ENCODE measurements around the gene ZKSCAN4.

Gene ZKSCAN4

GRCh38 chr6:28252009-28252975 is at the start of gene ZKSCAN4:
TSS of gene ZKSCAN4 (minus strand) at chr6:28252269. CDS start at chr6:28251980, 289 bp downstream.
- DNase-seq (ENCODE audit: low spot score), result peak; percentile 93

DNA sequence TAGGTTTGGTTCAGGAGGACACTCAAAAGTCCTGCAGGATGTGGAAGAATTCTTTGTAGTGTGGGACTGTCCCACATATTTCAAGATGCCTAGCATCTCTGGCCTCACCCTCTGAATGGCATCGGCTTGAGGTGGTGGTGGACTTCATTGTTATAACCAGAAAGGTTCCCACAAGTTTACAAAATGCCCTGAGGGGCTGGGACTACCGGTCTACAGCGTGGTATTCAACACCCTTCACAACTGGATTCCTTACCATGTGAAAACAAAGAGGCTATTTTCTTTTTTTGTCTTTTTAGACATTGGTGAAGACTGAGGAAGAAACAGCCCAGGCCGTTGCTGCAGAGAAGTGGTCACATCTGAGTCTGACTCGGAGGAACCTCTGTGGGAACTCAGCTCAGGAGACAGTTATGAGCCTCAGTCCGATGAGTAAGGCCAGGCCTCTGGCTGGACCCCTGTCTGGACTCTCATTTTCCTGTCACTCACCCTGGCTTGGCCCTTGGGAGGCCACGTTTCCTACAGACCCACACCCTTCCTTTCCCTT is 44.5 kb upstream of the ZKSCAN4 start:
- no peak for DNase-seq (ENCODE audit: low spot score)

- DNase-seq (ENCODE audit: low spot score), result no peak
Measured at GRCh38 chr6:28295326-28295725, 43.3 kb upstream of the ZKSCAN4 start.

GRCh38 chr6:28291573-28291972 is 39.5 kb upstream of the ZKSCAN4 start:
- DNase-seq (ENCODE audit: low spot score), result no peak

- DNase-seq (ENCODE audit: low spot score), result no peak
Measured at GRCh38 chr6:28282926-28283325, 30.9 kb upstream of the ZKSCAN4 start.

- DNase-seq (ENCODE audit: low spot score), result peak; percentile 93
Measured at GRCh38 chr6:28281288-28282064, 29.4 kb upstream of the ZKSCAN4 start, which contains the start of gene PGBD1. TSS of gene PGBD1 (plus strand) at chr6:28281572. CDS start at chr6:28283814, 2,242 bp downstream.

DNA sequence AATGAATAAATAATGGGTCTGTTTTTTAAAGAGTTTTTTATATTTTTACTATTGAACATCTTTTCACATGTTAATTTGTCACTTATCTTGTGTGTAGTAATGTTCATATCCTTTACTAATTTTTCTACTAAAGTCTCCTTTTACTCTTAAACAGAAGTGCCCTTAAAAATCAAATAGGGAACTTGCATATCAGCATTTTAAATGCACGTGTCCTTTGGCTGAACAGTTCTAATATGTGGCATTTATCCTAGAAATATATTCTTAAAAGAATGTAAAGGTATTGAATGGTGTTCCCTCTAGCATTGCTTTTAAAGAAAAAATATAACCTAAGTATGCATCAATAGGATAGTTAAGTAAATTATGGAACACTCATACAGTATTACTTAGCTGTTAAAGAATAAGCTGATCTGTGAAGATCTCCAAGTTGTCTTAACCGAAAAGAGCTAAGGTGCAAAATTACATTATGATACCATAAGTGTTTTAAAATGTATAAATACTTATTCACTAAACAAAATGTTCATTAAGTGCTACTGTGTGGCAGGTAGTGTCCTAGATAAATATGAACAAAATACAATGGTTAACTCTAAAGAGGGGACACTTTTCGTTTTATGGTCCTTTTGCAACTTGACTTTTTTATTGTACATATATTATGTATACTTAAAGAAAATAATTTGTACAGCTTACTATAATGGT is 28.7 kb upstream of the ZKSCAN4 start:
- no peak for DNase-seq (ENCODE audit: low spot score)

DNA sequence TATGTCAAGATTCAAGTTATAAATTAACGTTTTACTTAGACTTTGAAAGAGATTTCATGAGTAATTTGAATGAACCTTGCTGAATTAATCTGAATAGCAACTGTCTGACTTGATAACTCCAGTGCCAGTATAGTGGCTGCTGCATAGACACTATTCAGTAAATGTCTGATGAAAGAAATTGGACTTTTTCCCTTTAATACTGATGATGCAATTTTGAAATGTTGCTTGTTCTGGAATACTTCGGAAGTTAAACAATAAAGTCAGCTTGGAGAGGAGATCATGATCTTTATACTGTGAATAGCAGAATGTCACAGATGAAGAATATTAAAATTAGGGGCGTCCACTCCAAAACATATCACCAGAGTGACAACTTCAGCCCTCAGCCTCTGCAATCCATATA is 25.7 kb upstream of the ZKSCAN4 start:
- no peak for DNase-seq (ENCODE audit: low spot score)

GRCh38 chr6:28274888-28275287 is 22.8 kb upstream of the ZKSCAN4 start:
- DNase-seq (ENCODE audit: low spot score), result no peak

DNA sequence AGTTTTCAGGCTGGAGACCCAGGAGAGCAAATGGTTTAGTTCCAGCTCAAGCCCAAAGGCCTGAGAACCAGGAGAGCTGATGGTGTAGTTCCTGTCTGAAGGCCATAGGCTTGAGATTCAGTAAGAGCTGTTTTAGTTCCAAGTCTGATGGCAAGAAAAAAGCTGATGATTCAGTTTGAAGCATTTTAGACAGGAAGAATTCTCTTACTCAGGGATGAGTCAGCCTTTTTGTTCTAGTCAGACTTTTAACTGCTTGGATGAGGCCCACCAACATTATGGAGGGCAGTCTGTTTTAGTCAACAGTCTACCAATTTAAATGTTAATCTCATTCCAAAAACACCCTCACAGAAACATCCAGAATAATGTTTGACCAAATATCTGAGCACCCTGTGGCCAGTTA is 17.4 kb upstream of the ZKSCAN4 start:
- peak; percentile 77 for DNase-seq (ENCODE audit: low spot score)

GRCh38 chr6:28267695-28268059 is 15.6 kb upstream of the ZKSCAN4 start:
- DNase-seq (ENCODE audit: low spot score), result no peak

GRCh38 chr6:28266962-28267694 is 15.1 kb upstream of the ZKSCAN4 start, which contains the start of gene ZSCAN26:
TSS of gene ZSCAN26 (plus strand) at chr6:28267143. CDS start at chr6:28271920, 4,777 bp downstream.
- DNase-seq (ENCODE audit: low spot score), result peak; percentile 87

- no peak for DNase-seq (ENCODE audit: low spot score)
Measured at GRCh38 chr6:28266563-28266961, 14.5 kb upstream of the ZKSCAN4 start.

GRCh38 chr6:28264834-28265401 is 12.8 kb upstream of the ZKSCAN4 start:
- DNase-seq (ENCODE audit: low spot score), result no peak

DNA sequence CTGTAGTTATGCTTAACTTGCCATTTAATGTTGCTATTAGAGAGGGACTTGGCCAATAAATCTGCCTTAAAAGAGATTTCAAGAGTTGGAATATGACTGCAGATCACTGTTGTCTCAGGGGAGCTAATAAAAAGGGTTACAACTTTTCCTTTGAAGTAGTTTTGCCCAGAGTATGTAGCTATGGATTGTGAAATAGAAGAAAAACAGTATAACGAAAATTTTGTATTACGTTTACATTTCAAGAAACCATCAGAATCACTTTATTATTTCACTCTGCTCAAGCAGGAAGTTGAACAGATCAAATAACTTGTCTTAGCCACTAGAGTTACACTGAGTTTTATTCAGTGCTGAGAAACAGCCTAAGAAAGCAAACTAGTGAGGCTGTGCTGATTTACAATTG is 11.9 kb upstream of the ZKSCAN4 start:
- no peak for DNase-seq (ENCODE audit: low spot score)

DNA sequence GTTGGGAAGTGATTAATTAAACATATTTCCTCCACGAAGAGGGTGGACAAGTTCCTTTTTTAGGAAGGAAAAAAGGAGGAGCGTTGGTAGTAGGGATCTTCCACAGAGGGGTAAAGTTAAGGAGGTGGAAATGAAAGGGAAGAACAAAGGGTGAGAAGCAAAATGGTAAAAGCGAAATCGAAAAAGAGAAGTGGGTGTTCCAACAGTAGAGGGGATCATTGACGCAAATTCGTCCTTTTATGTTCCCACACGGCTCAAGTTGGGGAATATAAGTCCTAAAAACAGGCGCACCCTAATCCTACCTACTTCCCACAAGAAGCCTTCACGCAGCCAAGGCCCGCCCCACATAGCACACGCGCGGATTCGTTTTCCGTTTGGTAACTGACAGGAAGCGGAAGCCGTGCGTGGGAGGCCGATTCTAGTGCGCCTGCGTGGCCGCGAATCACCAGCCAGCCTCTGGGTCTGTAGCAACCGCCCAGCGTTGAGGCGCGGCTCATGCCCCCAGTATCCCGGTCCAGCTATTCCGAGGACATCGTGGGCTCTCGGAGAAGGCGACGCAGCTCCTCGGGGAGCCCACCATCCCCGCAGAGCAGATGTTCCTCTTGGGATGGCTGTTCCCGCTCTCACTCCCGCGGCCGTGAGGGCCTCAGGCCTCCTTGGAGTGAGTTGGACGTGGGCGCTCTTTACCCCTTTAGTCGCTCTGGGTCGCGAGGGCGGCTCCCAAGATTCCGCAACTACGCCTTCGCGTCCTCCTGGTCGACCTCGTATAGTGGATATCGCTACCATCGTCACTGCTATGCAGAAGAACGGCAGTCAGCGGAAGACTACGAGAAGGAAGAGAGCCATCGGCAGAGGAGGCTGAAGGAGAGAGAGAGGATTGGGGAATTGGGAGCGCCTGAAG is 7.1 kb upstream of the ZKSCAN4 start, which contains the start of gene NKAPL:
Gene NKAPL (plus strand): TSS at position 421 of the 901 bp plus-strand sequence. CDS start 75 bp downstream, at position 496.
- DNase-seq (ENCODE audit: low spot score), result peak; percentile 66

DNA sequence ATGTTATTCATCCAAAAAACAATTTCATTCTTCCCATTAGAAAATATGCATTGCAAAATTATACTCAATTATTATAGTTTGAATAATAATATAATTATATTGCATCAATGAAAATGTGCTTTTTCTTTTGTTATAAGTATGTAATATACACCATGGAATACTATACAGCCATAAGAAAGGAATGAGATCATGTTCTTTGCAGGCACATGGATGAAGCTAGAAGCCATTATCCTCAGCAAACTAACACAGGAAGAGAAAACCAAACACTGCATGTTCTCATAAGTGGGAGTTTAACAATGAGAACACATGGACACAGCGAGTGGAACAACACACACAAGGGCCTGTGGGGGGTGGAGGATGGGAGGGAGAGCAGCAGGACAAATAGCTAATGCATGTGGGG is 5.0 kb upstream of the ZKSCAN4 start:
- DNase-seq (ENCODE audit: low spot score), result no peak

DNA sequence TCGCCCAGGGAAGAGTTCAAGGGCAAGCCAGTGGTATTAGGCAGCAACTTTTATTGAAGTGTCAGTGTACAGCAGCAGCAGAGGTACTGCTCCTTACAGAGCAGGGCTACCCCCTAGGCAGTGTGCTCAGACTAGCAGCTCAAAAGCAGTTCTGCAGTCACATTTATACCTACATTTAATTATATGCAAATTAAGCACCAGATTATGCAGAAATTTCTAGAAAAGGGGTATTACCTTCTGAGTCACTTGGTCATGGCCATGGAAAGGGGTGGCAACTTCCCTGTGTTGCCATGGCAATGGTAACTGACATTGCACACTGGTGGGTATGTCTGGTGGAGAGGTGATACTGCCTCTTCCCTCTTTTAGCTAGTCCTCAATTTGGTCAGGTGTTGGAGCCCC is 2.1 kb upstream of the ZKSCAN4 start:
- DNase-seq (ENCODE audit: low spot score), result no peak

DNA sequence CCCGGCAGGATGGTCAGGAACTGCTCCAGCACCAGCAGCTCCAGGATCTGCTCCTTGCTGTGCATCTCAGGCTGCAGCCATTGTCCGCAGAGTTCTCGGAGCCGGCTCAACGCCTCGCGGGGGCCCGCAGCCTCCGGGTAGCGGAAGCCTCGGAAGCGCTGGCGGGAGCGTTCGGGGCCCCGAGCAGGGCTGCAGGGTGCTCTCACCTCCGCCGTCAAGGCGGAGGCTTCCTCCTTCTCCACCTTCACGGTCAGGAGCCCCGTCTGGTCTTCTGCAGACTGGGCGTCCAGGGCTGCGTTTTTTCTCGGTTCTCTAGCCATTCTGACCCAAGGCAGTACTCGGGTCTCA is 434 bp downstream of the ZKSCAN4 start:
- DNase-seq (ENCODE audit: low spot score), result peak; percentile 47

GRCh38 chr6:28250747-28251146 is 1.3 kb downstream of the ZKSCAN4 start:
- DNase-seq (ENCODE audit: low spot score), result no peak
